ENCODE data around the gene ORAI1. TPM values are rescaled to one million over a fixed set of nuclear protein-coding genes. Genes with fewer than 3 reads are reported as not detected.
"Not testable (repeated sequence)": the region's sequence is repeated elsewhere in the genome, so short reads cannot be mapped to it uniquely, and the experiment has no call there.

Gene ORAI1
- total and polyA plus RNA-seq, 2 experiments from 2014 or later = 41.5 to 72.2 TPM

DNA sequence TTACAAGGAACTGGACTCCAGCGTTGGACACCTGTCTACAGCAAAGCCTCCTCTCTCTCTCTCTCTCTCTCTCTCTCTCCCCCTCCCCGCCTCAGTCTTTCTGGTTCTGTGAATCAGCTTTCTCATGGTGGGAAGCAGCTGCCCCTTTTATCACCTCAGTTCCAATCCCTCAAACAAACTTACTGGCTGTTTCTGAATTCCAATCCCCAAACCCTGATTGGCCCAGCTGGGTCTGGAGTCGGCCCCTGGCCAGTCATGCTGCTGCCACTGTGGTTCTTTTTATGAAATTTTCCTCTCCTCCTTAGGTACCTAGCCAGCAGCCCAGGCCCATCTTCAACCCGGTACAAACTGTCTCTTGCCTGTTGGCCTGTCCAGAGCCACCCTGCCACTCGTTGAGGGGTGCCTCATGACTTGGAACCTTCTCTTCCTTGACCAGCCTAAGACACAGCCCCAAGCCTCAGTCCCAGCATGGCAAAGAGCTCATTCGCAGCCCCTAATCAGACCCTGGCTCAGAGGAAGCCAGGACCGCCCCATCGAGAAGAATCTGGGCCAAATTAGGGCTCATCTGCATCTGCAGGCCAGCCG lies 52.5 kb downstream of the ORAI1 start:
- TF ChIP-seq, protein P1, sequence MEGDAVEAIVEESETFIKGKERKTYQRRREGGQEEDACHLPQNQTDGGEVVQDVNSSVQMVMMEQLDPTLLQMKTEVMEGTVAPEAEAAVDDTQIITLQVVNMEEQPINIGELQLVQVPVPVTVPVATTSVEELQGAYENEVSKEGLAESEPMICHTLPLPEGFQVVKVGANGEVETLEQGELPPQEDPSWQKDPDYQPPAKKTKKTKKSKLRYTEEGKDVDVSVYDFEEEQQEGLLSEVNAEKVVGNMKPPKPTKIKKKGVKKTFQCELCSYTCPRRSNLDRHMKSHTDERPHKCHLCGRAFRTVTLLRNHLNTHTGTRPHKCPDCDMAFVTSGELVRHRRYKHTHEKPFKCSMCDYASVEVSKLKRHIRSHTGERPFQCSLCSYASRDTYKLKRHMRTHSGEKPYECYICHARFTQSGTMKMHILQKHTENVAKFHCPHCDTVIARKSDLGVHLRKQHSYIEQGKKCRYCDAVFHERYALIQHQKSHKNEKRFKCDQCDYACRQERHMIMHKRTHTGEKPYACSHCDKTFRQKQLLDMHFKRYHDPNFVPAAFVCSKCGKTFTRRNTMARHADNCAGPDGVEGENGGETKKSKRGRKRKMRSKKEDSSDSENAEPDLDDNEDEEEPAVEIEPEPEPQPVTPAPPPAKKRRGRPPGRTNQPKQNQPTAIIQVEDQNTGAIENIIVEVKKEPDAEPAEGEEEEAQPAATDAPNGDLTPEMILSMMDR (IDR thresholded peaks at IDR 0.05; ENCODE audit: low read depth, low read length) = no peak
- Histone ChIP-seq H3K36me3 (no peaks in the 10 kb centered on the region), H3K4me1 (ENCODE audit: low read depth) (no peaks in the 10 kb centered on the region), H3K27me3 (no peaks in the 10 kb centered on the region), H3K27ac (peak overlapping the region; percentile 6), H3K9me3 (ENCODE audit: low read depth) (no peaks in the 10 kb centered on the region), H3K4me3 (no peak overlapping the region)
- peak in 1 of 2 donors; percentile 24 for DNase-seq (ENCODE audit: low read depth in 1 of 2, low spot score in 1 of 2)

DNA sequence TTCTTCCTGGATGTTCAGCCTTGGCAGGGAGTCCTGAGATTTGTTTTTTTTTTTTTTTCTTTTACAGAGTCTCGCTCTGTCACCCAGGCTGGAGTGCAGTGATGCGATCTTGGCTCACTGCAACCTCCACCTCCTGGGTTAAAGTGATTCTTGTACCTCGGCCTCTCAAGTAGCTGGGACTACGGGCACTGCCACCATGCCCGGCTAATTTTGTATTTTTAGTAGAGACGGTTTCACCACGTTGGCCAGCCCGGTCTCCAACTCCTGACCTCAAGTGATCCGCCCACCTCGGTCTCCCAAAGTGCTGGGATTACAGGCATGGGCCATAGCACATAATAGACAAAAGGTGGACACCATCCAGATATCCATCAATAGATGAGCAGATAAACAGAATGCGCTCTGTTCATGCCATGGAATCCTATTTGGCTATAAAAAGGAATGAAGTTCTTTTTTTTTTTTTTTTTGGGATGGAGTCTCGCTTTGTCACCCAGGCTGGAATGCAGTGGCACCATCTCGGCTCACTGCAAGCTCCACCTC lies 53.4 kb downstream of the ORAI1 start:
- not testable (repeated sequence) for DNase-seq (ENCODE audit: low read depth in 1 of 2, low spot score in 1 of 2); H3K36me3 ChIP-seq

DNA sequence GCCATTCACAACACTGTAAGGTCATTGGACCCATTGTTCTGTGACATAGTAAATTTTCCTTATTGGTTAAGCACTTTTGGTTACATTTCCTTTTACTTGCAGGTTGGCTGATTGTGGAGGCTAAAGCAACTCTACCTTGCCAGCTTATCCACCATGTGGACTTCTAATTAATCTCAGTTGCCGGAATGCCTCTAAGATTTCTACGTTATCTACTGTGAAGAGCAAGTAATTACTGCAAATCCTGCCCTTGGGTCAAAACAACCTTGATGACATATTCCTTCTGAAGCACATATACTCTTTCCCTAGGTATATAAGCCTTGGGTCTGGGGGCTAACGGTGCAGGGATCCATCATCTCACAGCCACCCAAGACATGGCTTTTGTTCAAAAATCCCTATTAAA lies 62.6 kb downstream of the ORAI1 start:
- Histone ChIP-seq H3K4me3 (no peak overlapping the region), H3K27ac (no peak overlapping the region), H3K9me3 (ENCODE audit: low read depth) (no peaks in the 10 kb centered on the region), H3K4me1 (ENCODE audit: low read depth) (no peaks in the 10 kb centered on the region), H3K27me3 (no peaks in the 10 kb centered on the region), H3K36me3 (no peaks in the 10 kb centered on the region)
- TF ChIP-seq, protein P1 (IDR thresholded peaks at IDR 0.05; ENCODE audit: low read depth, low read length) = no peak
- DNase-seq (ENCODE audit: low read depth in 1 of 2, low spot score in 1 of 2) = no peak

More for the DNA sequence above, 53.4 kb downstream of the ORAI1 start:
- H3K4me1 ChIP-seq (ENCODE audit: low read depth); H3K27me3 ChIP-seq; H3K9me3 ChIP-seq (ENCODE audit: low read depth); H3K4me3 ChIP-seq; H3K27ac ChIP-seq: not testable (repeated sequence)

DNA sequence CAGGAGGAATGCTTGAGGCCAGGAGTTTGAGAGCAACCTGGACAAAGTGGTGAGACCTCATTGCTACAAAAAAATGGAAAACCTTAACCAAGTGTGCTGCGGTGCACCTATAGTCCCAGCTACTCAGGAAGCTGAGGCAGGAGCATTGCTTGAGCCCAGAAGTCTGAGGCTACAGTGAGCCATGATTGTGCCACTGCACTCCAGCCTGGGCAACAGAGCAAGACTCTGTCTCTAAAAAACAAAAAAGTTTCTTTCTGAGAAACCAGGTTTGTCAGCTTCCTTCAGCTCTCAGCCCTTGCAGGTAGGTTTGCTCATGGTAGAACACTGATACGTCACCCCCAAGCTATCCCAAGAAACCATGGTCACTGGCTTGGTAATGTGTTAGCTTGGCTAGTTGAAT lies 63.1 kb downstream of the ORAI1 start:
- no peak overlapping the region for H3K27ac ChIP-seq
- no peaks in the 10 kb centered on the region for H3K27me3 ChIP-seq
- H3K36me3 ChIP-seq = no peaks in the 10 kb centered on the region
- H3K4me3 ChIP-seq = no peak overlapping the region
- TF ChIP-seq, protein P1 (IDR thresholded peaks at IDR 0.05; ENCODE audit: low read depth, low read length) = no peak
- no peaks in the 10 kb centered on the region for H3K9me3 ChIP-seq (ENCODE audit: low read depth)
- DNase-seq (ENCODE audit: low read depth in 1 of 2, low spot score in 1 of 2) = no peak
- H3K4me1 ChIP-seq (ENCODE audit: low read depth) = no peaks in the 10 kb centered on the region

Other genes with a start within 250 kb of the ORAI1 start
- 34.6 and 41.2 TPM in 2 replicates for gene RNF34, start 226.4 kb upstream of the ORAI1 start, total RNA-seq
- gene RNF34, start 226.4 kb upstream of the ORAI1 start, polyA plus RNA-seq = 48.4 and 54.6 TPM in 2 replicates
- gene KDM2B, start 45.5 kb upstream of the ORAI1 start, total RNA-seq = 70.5 and 82.1 TPM in 2 replicates
- gene KDM2B, start 45.5 kb upstream of the ORAI1 start, polyA plus RNA-seq = 30.8 and 35.8 TPM in 2 replicates
- gene MORN3, start 43.1 kb downstream of the ORAI1 start, total RNA-seq = 1.1 and 2.0 TPM in 2 replicates
- 1.6 and 2.8 TPM in 2 replicates for gene MORN3, start 43.1 kb downstream of the ORAI1 start, polyA plus RNA-seq
- gene TMEM120B, start 86.2 kb downstream of the ORAI1 start, total RNA-seq = 11.7 and 30.7 TPM in 2 replicates
- gene TMEM120B, start 86.2 kb downstream of the ORAI1 start, polyA plus RNA-seq = 19.7 and 23.0 TPM in 2 replicates
- gene RHOF, start 167.2 kb downstream of the ORAI1 start, total RNA-seq = 30.0 and 56.3 TPM in 2 replicates
- gene RHOF, start 167.2 kb downstream of the ORAI1 start, polyA plus RNA-seq = 21.5 and 27.4 TPM in 2 replicates
- gene SETD1B, start 177.5 kb downstream of the ORAI1 start, total RNA-seq = 8.0 and 15.1 TPM in 2 replicates
- 2.4 and 3.8 TPM in 2 replicates for gene SETD1B, start 177.5 kb downstream of the ORAI1 start, polyA plus RNA-seq
- not detected in 2 replicates for gene HPD, start 232.3 kb downstream of the ORAI1 start, total RNA-seq
- gene HPD, start 232.3 kb downstream of the ORAI1 start, polyA plus RNA-seq = 0.16 TPM in 1 of 2 replicates, not detected in the other